GM03348 (cell line): ENCODE measurements around the gene AAMP.

Experiments
- DNase-seq: peaks from one replicate; pipeline ENCODE4 v3.0.0; 2012; ENCODE audit warnings: low spot score

Gene AAMP

DNA sequence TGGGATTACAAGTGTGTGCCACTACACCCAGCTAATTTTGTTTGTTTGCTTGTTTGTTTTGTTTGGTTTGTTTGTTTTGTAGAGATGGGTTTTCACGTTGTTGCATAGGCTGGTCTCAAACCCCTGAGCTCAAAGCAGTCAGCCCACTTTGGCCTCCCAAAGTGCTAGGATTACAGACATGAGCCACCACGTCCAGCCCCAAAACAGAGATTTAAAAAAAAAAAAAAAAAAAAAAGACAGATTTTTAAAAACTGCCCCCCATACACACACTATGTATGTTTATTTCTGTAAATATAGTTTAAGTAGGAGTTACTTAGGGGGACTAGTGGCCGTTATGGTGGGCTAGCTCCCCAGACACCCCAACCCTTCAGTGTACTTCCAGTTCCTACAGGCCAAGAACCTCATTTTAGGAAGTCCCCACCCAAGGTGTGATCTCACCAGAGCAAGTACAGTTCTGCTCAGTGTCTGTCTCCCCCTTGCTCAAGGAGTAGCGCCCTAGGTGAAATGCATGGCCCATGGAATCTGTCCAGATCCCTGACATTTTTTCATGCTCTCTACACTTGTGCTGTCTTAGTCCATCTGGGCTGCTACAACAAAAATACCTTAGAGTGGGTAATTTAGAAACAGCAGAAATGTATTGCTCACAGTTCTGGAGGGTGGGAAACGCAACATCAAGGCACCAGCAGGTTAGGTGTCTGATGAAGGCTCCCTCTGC, 23.9 kb upstream of the AAMP start:
- DNase-seq: no peak

DNA sequence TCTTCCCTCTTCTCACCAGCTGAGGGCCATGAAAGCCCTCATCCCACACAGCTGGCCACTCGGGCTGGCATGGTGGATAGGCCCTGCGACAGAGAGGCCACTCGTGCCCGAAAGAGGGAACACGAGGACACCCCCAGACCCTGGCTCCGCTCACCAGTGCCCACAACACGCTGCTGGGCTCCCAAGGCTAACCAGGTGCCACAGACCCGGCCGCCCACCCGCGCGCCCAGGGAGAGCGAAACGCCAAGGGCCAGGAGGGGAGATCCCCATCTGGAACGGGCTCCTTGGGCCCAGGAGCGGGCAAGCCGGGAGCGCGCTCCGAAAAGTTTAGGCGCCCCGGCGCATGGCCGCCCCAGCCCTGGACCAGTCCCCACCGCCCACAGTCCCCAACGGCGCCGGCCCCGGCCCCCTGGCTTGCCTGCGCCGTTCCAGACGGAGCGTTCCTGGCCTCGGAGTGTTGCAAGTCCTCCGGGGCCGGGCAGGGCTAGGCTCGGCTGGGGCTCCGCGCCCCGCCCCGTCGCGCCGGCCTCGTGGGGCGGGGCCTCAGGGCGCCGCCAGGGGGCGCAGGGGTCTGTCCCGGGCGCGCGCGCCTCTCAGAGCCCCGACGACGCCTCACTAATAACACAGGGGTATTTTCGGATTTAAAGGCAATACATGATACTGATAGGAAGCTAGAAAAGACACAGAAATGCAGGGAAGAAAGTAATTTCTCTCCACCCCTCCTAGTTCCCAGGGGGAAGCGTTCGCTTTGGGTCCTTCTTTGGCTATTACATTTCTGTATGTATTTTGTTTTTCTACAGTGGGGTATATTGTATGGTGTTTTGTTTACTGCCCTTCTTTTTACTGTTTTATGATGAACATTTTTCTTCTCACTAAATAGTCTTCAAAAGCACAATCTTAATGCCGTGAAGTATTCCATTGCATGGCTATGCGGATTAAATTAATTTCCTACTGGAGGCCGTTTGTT, 22.4 kb upstream of the AAMP start, which contains the start of gene TMBIM1:
Gene TMBIM1 (minus strand): TSS at position 456 of the 967 bp plus-strand sequence. CDS start 10,362 bp downstream, outside the sequence.
- peak; percentile 97 for DNase-seq

DNA sequence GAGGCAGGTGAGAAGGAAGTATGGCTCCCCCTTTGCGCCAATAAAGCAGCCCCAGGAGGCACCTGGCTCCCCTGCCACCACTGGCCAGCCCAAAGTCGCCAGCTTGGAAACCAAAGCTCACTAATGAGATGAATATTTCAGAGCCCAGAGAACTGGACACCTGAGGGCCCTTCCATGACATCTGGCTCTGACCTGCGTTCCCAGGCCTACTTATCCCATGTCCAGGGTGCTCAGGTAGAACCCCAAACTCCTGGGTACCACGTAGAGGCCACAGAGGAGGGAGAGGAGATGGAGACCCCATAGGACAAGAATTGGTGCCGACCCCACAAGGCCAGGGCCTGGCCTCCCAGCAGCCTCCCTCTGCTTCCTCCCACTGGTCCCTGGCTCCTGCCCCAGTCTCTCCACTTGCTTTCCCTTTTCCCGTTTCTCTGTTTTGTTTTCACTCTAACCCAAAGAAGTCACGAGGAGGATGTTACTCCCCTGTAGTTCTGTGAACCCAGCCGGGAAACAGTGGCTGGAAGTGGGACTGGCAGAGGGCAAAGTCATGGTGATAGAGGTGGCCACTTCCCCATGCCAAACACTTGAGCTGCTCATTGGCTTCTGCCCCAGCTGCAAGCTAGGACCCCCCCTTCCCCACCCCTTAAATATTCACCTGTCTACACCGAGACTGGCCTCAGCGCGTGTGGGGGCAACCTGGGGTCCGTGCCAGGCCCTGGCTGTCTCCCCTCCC, 21.5 kb upstream of the AAMP start:
- DNase-seq: peak; percentile 51

DNA sequence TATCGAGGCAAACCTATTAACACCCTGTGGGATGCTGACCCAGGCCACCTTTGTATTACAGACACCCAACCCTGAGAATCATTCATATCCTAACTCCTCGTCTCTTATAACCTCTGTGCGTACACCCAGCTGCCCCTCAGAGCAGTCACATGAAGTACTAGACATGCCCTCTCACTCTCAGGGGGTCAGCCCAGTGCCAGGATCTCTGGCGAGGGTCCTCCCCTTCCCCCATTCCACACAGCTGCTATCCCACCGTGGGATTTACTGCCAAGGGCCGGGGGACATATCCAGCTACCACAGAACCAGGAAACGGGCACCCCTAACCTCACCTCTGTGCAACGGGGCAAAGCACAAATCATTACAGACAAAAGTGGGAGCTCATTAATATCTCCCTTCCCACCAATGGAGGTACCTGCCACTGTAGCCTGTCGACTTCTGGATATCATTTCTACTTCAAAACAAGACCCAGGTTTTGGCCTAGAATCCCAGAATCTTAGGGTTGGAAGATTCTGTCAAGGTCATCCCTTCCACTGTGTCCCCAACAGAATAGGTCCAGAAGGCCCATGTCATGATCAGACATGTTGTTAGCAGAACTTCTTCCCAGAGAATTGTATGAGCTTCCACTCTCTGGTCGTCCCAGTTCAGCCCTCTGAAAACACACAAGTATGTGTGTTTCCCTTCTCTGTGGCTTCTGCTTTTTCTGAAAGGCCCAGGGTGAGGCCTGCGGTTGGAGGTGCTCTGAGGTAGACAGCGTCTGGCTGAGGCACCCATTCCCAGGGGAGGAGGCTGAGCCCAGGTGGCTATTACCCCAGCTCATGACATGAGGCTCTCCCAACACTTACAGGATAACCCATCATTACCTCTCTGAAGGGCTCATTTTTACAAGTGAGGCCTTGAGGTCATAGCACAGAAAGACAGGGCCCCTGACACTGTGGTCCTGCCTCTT, 20.7 kb upstream of the AAMP start:
- DNase-seq: no peak

DNA sequence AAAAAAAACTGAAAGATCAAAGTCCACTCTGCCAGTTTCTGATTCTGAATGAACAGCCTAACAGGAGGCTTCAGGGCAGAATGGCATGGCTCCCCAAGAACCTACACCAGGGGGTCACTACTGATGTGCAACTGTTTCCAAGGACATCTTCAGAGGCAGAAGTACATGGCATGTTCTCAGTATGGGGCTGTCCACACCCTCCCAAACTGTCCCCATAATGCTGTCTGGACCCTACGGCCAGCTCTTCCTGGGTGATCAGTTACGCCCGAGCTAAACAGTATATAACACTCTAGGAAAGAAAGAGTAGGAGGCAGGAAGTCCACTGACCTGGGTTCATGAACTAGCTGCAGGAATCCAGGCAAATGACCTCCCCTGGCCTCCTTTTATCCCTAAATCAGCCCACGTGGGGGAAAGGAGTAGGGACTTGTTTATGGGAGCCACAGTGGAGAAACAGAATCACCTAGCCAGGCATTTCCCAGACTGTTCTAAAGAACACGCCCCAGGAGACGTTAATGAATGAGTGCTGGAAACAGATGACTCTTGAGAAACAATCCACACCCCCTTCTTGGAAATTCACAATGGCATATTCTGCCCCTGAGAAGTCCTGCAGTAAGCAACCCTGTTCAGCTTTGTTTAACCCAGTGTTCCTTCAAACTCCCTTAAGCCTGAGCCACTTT, 19.8 kb upstream of the AAMP start:
- DNase-seq: peak; percentile 47

- DNase-seq: peak; percentile 91
Observed at GRCh38 chr2:218286570-218287459, 16.9 kb upstream of the AAMP start.

GRCh38 chr2:218285604-218286003, 15.7 kb upstream of the AAMP start:
- peak; percentile 67 for DNase-seq

DNA sequence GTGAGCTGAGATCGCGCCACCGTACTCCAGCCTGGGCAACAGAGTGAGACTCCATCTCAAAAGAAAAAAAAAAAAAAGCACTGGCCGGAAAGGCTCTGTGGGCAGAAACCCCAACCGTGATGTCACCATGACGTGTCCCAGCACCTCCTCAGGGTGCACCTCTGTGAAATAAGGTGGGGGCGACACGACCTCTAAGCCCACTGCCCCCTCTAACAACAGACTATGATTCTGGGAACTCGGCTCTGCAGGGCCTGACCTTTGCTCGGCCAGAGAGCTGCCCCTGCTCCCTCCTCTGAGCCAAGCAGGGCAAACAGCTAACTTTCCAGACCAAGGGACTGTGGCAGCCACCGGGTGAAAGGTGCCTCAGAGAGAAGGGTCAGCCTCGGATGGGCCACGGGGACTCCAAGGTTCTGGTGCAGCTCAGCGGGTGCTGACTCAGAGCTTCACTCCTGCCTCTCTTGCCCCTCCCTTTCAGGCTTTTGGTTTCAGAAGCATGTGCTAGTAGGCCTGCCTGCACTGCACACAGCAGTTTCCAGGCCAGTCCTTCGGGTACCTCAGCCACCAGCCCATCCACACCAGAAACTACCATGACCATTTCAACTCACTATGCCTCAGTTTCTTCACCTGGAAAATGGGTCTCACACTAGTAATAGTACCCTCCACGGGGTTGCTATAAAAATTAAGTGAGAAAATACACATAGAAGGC, 14.3 kb upstream of the AAMP start:
- peak; percentile 81 for DNase-seq

GRCh38 chr2:218282173-218282991, 12.4 kb upstream of the AAMP start:
- no peak for DNase-seq

DNA sequence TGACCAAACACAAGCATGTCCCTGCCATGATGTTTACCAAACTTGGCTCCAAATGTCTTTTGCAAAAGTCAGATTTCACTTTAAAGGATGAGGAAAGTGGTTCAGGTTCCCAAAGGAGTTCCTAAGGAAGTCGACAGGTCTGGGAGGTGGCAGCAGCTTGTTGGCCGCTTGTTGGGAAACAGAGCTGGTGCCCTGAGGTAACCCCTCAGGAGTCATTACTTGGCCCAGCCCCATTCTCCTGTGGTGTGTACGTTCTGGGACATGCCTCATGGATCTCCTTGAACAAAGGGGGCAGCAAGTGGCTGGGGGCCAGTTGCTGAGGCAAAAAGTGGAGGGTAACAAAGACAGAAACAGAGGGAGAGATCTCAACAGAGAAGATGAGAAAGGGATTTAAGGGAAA, 11.5 kb upstream of the AAMP start:
- no peak for DNase-seq

DNA sequence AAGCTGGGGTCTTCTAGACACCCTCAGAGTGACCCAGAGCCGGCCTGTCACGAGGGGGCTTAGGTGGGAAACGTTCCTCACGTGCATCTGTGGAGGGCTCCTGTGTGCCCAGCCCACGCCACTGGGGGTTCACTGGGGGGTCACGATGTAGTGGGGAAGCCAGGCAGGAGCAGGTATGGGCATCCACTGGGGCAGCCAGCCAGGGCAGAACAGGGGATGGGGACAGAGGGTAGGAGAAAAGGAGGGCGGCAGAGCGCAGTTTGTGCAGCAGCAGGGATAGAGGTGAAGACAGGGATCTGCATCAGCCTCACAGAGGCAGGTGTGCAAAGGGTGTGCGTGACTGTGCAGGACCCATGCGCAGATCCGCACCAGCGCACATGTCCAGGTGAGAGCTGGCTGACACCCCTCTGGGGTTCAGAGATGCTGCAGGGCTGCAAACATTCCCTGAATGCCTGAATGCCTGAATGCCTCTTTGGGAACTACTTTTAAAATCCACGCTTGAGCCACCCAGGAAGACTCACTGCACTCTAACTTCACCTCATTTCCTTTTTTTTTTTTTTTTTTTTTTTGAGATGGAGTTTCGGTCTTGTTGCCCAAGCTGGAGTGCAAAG, 10.4 kb upstream of the AAMP start:
- no peak for DNase-seq

DNA sequence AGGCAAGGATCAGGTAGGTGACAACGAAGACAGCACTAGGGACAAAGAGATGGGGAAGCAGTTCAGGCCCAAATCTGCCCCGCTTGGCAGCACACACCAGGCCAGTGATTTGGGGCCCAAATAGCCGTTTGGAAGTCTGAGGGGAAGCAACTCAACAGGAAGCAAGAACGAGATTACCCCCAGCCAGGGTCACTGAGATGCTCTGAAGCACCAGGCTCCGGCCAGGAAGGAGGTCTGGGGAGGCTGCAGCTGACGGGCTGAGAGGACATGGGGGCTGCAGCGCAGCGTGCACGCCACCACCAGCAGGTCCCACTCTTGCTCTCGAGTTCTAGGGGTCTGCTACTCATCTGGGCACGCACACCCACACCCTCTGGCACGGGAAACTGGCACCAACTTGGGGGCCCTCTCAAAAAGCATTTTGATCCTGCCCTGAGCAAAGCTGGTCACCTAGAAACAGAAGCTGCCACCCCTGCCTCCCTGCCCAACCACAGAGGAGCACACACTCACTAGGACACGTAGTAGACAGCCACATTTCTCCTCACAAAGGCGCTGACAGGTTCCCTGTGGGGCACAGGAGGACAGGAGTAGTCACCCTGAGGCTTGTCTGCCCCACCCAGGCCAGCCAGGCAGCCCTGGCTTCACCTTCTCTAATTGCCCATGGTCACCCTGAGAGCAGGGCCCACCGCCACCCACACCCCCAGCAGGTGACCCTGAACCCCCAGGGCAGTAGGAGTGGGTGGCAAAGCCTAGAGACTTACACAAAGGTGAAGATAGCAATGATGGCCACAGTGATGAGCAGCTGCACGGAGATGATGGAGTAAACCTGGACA, 8.8 kb upstream of the AAMP start:
- DNase-seq: no peak

- no peak for DNase-seq
Observed at GRCh38 chr2:218277921-218278320, 8.0 kb upstream of the AAMP start.

DNA sequence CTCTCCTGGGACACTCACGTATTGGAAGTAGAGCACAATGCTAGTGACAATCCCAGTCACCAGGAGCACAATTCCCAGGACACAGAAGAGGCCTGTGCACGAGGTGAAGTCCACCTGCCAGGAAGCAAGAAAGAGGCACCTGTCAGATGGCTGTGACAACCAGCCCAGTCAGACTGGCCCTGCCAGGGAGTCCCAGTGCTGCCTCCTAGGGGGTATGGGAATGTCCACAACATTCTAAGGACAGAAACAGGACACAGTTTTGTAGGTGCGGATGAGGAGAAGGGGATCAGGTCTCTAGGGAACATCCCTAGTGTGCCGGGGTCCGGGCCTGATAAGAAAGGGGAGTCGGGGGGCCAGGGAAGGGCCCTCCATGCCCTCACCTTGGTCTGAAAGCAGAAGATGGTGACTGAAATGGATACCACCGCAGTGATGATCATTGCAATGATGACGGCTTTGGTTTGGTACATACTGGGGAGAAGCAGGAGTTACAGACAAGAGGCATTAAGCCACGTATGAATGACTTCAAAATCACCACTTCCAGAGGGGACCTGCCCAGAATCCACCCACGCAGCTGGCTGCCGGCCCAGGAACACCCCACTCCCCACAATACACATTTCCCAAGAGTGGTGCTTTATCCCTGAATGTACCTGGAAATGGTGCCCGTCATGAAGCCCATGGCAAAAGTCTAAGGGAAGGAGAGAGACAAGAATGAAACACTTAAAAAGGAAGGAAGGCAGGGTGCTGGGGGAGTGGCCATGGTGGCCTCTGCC, 7.2 kb upstream of the AAMP start:
- DNase-seq: no peak

- DNase-seq: no peak
Observed at GRCh38 chr2:218275371-218276072, 5.6 kb upstream of the AAMP start.
